Spinal cord (tissue), 4 donors: Measurements from ENCODE around the gene PDLIM7. TPM values are rescaled to one million over a fixed set of nuclear protein-coding genes. Genes with fewer than 3 reads are reported as not detected.

Source experiments
- polyA plus RNA-seq, 2 donors: library from polyadenylated mRNA; unstranded; fragments of 120-200 nt; gene quantifications; one replicate each; pipeline ENCODE4 v1.2.1, GENCODE V29; 2013; ENCODE audit not compliant: insufficient read length in 2 of 2
- total RNA-seq, 2 donors: library from RNA; depleted of rRNA in 1 of 2; stranded (reverse); fragments of 120-200 nt in 1 of 2; fragments of >200 nt in 1 of 2; gene quantifications; one replicate each; pipeline versions ENCODE4 v1.2.3 to v1.2.4, GENCODE V29; 2013 to 2014

The PDLIM7 gene
- total and polyA plus RNA-seq, 4 donors: 23.4 to 128 (median 64.2) TPM

Other genes with a start within 250 kb of the PDLIM7 start
- gene RAB24, start 193.9 kb downstream of the PDLIM7 start, total RNA-seq: 10 to 100 TPM; 15.5 to 28.3 TPM
- 10 to 100 TPM; 49.8 to 58.9 TPM for gene RAB24, start 193.9 kb downstream of the PDLIM7 start, polyA plus RNA-seq
- 100 to 1,000 TPM in 1 of 2 donors, 10 to 100 TPM in 1; 35.2 to 101 TPM for gene PRELID1, start 193.8 kb downstream of the PDLIM7 start, total RNA-seq
- 100 to 1,000 TPM; 115 to 116 TPM for gene PRELID1, start 193.8 kb downstream of the PDLIM7 start, polyA plus RNA-seq
- gene MXD3, start 185.7 kb downstream of the PDLIM7 start, total RNA-seq: 10 to 100 TPM in 1 of 2 donors, 1 to 10 TPM in 1; 4.9 to 20.2 TPM
- 10 to 100 TPM; 21.7 to 30.4 TPM for gene MXD3, start 185.7 kb downstream of the PDLIM7 start, polyA plus RNA-seq
- gene LMAN2, start 145.9 kb downstream of the PDLIM7 start, total RNA-seq: 100 to 1,000 TPM in 1 of 2 donors, 10 to 100 TPM in 1; 96.6 to 152 TPM
- 10 to 100 TPM; 90.3 to 96.1 TPM for gene LMAN2, start 145.9 kb downstream of the PDLIM7 start, polyA plus RNA-seq
- 10 to 100 TPM in 1 of 2 donors, 1 to 10 TPM in 1; 7.5 to 14.4 TPM for gene RGS14, start 139.7 kb downstream of the PDLIM7 start, total RNA-seq
- 10 to 100 TPM in 1 of 2 donors, 1 to 10 TPM in 1; 9.3 to 11.5 TPM for gene RGS14, start 139.7 kb downstream of the PDLIM7 start, polyA plus RNA-seq
- gene SLC34A1, start 113.2 kb downstream of the PDLIM7 start, total RNA-seq: not detected
- gene SLC34A1, start 113.2 kb downstream of the PDLIM7 start, polyA plus RNA-seq: 1 to 10 TPM in 1 of 2 donors, under 1 TPM in 1; 0.68 to 1.2 TPM
- not detected for gene PFN3, start 96.9 kb downstream of the PDLIM7 start, total RNA-seq
- under 1 TPM; 0.32 to 1.00 TPM for gene PFN3, start 96.9 kb downstream of the PDLIM7 start, polyA plus RNA-seq
- 1 to 10 TPM; 1.9 to 3.2 TPM for gene F12, start 88.0 kb downstream of the PDLIM7 start, total RNA-seq
- gene F12, start 88.0 kb downstream of the PDLIM7 start, polyA plus RNA-seq: 10 to 100 TPM; 14.7 to 15.1 TPM
- 10 to 100 TPM; 16.7 to 22.5 TPM for gene GRK6, start 70.9 kb downstream of the PDLIM7 start, total RNA-seq
- gene GRK6, start 70.9 kb downstream of the PDLIM7 start, polyA plus RNA-seq: 10 to 100 TPM; 41.8 to 42.4 TPM
- 1 to 10 TPM; 4.3 to 8.8 TPM for gene PRR7, start 50.8 kb downstream of the PDLIM7 start, total RNA-seq
- 10 to 100 TPM; 28.3 to 31.7 TPM for gene PRR7, start 50.8 kb downstream of the PDLIM7 start, polyA plus RNA-seq
- gene DBN1, start 24.0 kb downstream of the PDLIM7 start, total RNA-seq: 100 to 1,000 TPM in 1 of 2 donors, 10 to 100 TPM in 1; 49.6 to 105 TPM
- gene DBN1, start 24.0 kb downstream of the PDLIM7 start, polyA plus RNA-seq: 100 to 1,000 TPM; 241 to 273 TPM
- gene DOK3, start 12.2 kb upstream of the PDLIM7 start, total RNA-seq: 1 to 10 TPM; 3.4 to 5.6 TPM
- gene DOK3, start 12.2 kb upstream of the PDLIM7 start, polyA plus RNA-seq: 10 to 100 TPM; 12.2 to 15.8 TPM
- 10 to 100 TPM; 67.1 to 92.7 TPM for gene DDX41, start 19.4 kb upstream of the PDLIM7 start, total RNA-seq
- 100 to 1,000 TPM; 118 to 126 TPM for gene DDX41, start 19.4 kb upstream of the PDLIM7 start, polyA plus RNA-seq
- gene FAM193B, start 57.0 kb upstream of the PDLIM7 start, total RNA-seq: 10 to 100 TPM; 21.6 to 72.7 TPM
- gene FAM193B, start 57.0 kb upstream of the PDLIM7 start, polyA plus RNA-seq: 100 to 1,000 TPM in 1 of 2 donors, 10 to 100 TPM in 1; 78.0 to 115 TPM
- gene TMED9, start 94.6 kb upstream of the PDLIM7 start, total RNA-seq: 10 to 100 TPM; 53.6 to 66.7 TPM
- gene TMED9, start 94.6 kb upstream of the PDLIM7 start, polyA plus RNA-seq: 100 to 1,000 TPM; 135 to 147 TPM
- 10 to 100 TPM; 13.8 to 32.3 TPM for gene B4GALT7, start 102.5 kb upstream of the PDLIM7 start, total RNA-seq
- 10 to 100 TPM; 27.3 to 31.9 TPM for gene B4GALT7, start 102.5 kb upstream of the PDLIM7 start, polyA plus RNA-seq